GM12891 (cell line): ENCODE results near the gene GSAP.

Experiments used
- POLR2A ChIP-seq: IDR thresholded peaks from 2 replicates; pipeline ENCODE4 v1.6.1; 2011; ENCODE audit warnings: low read depth, low read length, control low read depth
- POLR2AphosphoS5 ChIP-seq: IDR thresholded peaks from 2 replicates; pipeline ENCODE4 v1.6.1; 2011; ENCODE audit warnings: low read depth, low read length, control low read depth
- POU2F2 ChIP-seq: IDR thresholded peaks from 2 replicates; pipeline ENCODE4 v1.6.1; 2011; ENCODE audit warnings: low read depth, mild to moderate bottlenecking, control low read depth, low read length, moderate library complexity
- TAF1 ChIP-seq: IDR thresholded peaks from 2 replicates; pipeline ENCODE4 v1.6.1; 2011; ENCODE audit warnings: low read depth, low read length, control low read depth

DNA sequence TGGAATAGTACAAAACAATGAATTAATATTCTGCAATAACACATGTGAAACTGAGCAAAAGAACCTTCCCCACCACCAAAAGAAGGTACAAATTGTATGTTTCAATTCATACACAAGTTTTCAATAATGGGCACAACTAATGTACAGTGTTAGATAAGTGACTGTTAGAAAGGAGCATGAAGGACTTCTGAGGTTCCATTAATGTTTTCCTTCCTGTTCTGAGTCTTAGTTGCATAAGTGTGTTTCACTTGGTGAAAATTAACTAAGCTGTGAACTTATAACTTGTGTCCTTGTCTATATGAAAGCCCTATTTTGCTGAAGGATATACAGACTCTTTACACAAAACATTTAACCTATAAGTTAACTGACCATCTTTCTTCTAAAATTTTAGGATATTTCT lies 8.2 kb downstream of the GSAP start:
- TF ChIP-seq POLR2A (no peak), POLR2AphosphoS5 (no peak), TAF1 (no peak), POU2F2 (no peak)
